Hepatocyte (in vitro differentiated cells): ENCODE data around the gene MTRF1. TPM values are rescaled to one million over a fixed set of nuclear protein-coding genes. Genes with fewer than 3 reads are reported as not detected.
"Not testable (repeated sequence)": the region's sequence is repeated elsewhere in the genome, so short reads cannot be mapped to it uniquely, and the experiment has no call there.

Experiments used
- DNase-seq: peaks from one replicate; pipeline ENCODE4 v3.0.0-alpha.2; 2016; ENCODE audit warnings: low spot score
- H2AFZ ChIP-seq: fragments of 200-600 bp; sonication (generic); 2 replicates; pipeline ENCODE4 v1.6.0; 2016; ENCODE audit warnings: antibody characterized with exemption, mild to moderate bottlenecking
- H3K27ac ChIP-seq: fragments of 200-600 bp; sonication (generic); 2 replicates; pipeline ENCODE4 v1.5.1; 2016; ENCODE audit warnings: mild to moderate bottlenecking
- H3K27me3 ChIP-seq: fragments of 200-600 bp; sonication (generic); 2 replicates; pipeline ENCODE4 v1.6.1; 2016
- H3K36me3 ChIP-seq: fragments of 200-600 bp; sonication (generic); replicated peaks from 2 replicates; pipeline ENCODE4 v1.5.1; 2016; ENCODE audit warnings: low read depth; ENCODE audit not compliant: insufficient read depth
- H3K4me1 ChIP-seq: fragments of 200-600 bp; sonication (generic); 2 replicates; pipeline ENCODE4 v1.5.1; 2016; ENCODE audit warnings: mild to moderate bottlenecking, moderate library complexity; ENCODE audit not compliant: insufficient read depth
- H3K4me2 ChIP-seq: fragments of 200-600 bp; sonication (generic); 2 replicates; pipeline ENCODE4 v1.6.0; 2016
- H3K4me3 ChIP-seq: fragments of 200-600 bp; sonication (generic); 2 replicates; pipeline ENCODE4 v1.5.1; 2016; ENCODE audit warnings: mild to moderate bottlenecking
- H3K79me2 ChIP-seq: fragments of 200-600 bp; sonication (generic); 2 replicates; pipeline ENCODE4 v1.6.0; 2017; ENCODE audit warnings: mild to moderate bottlenecking
- H3K9me2 ChIP-seq: fragments of 200-600 bp; sonication (generic); replicated peaks from 2 replicates; pipeline ENCODE4 v1.6.0; 2017; ENCODE audit warnings: mild to moderate bottlenecking; ENCODE audit not compliant: insufficient read depth
- H3K9me3 ChIP-seq: fragments of 200-600 bp; sonication (generic); 2 replicates; pipeline ENCODE4 v1.5.1; 2016; ENCODE audit warnings: low read depth, mild to moderate bottlenecking
- H4K20me1 ChIP-seq: fragments of 200-600 bp; sonication (generic); 2 replicates; pipeline ENCODE4 v1.6.0; 2016; ENCODE audit warnings: mild to moderate bottlenecking; ENCODE audit not compliant: insufficient read depth, poor library complexity, severe bottlenecking
- EZH2 ChIP-seq: fragments of 200-600 bp; sonication (generic); IDR thresholded peaks from 2 replicates; pipeline ENCODE4 v1.6.1; 2016; ENCODE audit warnings: antibody characterized with exemption, mild to moderate bottlenecking, borderline replicate concordance
- EZH2phosphoT487 ChIP-seq: fragments of 200-600 bp; sonication (generic); IDR thresholded peaks from one replicate; pipeline ENCODE4 v1.6.1; 2018; ENCODE audit warnings: antibody characterized with exemption, mild to moderate bottlenecking, low read depth, moderate library complexity; ENCODE audit not compliant: unreplicated experiment, severe bottlenecking
- WGBS: methylation state at CpG from one replicate; pipeline ENCODE4 v1.1.6; 2016; ENCODE audit warnings: low lambda C conversion rate; ENCODE audit errors: missing lambda C conversion rate; 5-methylcytosine and 5-hydroxymethylcytosine counted together
- polyA plus RNA-seq: library from polyadenylated mRNA; unstranded; fragments of >200 nt; fragmentation: Nextera tagmentation; extraction: Ambion mirVana; gene quantifications from 2 replicates; pipeline ENCODE4 v1.2.1, GENCODE V29; 2016
- total RNA-seq: library from RNA; depleted of rRNA; stranded (reverse); fragments of >200 nt; gene quantifications from 2 replicates; pipeline ENCODE4 v1.2.3, GENCODE V29; 2014
- TF ChIP-seq, protein P1 (sequence below): fragments of 200-600 bp; sonication (generic); IDR thresholded peaks from 2 replicates; pipeline ENCODE4 v1.5.1; 2016; ENCODE audit warnings: antibody characterized with exemption, mild to moderate bottlenecking; ENCODE audit not compliant: poor library complexity

The MTRF1 gene
- total and polyA plus RNA-seq, 2 experiments from 2014 or later: 10.4 to 18.5 TPM

DNA sequence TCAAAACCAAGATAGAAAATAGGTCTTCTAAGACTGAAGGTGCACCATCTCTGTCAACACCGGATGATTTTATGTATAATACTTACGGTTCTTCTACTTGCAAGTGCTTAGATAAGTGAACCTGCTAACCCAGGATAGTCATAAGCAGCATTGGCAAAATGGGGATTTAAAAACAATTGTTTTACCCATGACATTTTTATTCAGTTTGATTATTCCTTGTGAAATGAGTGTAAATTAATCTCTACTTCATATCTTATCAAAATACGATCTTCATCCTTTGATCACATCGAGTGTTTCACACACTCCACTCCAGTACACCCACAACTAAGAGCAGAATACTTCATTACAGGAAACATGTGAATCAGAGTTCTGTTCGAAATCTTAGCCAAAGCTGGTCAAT, 23.0 kb upstream of the MTRF1 start:
- TF ChIP-seq EZH2phosphoT487 (no peak), EZH2 (no peak)
- TF ChIP-seq, protein P1, sequence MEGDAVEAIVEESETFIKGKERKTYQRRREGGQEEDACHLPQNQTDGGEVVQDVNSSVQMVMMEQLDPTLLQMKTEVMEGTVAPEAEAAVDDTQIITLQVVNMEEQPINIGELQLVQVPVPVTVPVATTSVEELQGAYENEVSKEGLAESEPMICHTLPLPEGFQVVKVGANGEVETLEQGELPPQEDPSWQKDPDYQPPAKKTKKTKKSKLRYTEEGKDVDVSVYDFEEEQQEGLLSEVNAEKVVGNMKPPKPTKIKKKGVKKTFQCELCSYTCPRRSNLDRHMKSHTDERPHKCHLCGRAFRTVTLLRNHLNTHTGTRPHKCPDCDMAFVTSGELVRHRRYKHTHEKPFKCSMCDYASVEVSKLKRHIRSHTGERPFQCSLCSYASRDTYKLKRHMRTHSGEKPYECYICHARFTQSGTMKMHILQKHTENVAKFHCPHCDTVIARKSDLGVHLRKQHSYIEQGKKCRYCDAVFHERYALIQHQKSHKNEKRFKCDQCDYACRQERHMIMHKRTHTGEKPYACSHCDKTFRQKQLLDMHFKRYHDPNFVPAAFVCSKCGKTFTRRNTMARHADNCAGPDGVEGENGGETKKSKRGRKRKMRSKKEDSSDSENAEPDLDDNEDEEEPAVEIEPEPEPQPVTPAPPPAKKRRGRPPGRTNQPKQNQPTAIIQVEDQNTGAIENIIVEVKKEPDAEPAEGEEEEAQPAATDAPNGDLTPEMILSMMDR: no peak
- no peak for DNase-seq
- no peaks in the 10 kb centered on the region for H4K20me1 ChIP-seq
- H3K9me2 ChIP-seq: no peaks in the 10 kb centered on the region
- WGBS: 93% methylated on average over 5 of the region's 5 CpGs
- H3K27ac ChIP-seq: no peak overlapping the region
- no peak overlapping the region for H2AFZ ChIP-seq
- no peak overlapping the region for H3K4me2 ChIP-seq
- H3K9me3 ChIP-seq: no peaks in the 10 kb centered on the region
- H3K4me1 ChIP-seq: no peaks in the 10 kb centered on the region
- no peaks in the 10 kb centered on the region for H3K36me3 ChIP-seq
- no peaks in the 10 kb centered on the region for H3K79me2 ChIP-seq
- no peak overlapping the region for H3K4me3 ChIP-seq
- H3K27me3 ChIP-seq: no peaks in the 10 kb centered on the region

DNA sequence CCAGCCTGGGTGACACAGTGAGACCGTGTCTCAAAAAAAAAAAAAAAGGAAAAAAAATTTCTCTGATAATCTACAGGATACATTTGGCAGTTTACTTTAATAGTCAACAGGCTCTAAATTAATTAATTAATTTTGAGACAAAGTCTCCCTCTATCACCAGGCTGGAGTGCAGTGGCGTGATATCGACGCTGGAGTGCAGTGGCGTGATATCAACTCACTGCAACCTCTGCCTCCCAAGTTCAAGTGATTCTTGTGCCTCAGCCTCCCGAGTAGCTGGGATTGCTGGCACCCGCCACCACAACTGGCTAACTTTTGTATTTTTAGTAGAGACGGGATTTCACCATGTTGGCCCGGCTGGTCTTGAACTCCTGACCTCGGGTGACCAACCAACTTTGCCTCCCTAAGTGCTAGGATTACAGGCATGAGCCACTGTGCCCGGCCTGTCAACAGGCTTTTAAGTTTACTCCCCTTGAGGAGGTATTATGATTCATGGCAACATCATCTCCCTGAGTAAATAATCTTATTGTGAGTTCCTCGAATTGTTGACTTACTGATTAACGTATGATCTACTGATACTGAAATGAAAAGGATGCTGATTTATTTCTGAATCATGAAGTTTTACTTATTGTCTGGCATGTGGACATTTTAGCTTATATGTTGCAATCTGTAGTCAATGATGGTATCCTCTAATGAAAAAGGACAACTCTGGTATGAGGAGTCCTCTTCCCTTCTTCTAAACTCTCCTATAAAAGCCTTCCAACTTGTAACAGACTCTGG, 21.3 kb upstream of the MTRF1 start:
- DNase-seq: no peak
- H2AFZ ChIP-seq: no peak overlapping the region

DNA sequence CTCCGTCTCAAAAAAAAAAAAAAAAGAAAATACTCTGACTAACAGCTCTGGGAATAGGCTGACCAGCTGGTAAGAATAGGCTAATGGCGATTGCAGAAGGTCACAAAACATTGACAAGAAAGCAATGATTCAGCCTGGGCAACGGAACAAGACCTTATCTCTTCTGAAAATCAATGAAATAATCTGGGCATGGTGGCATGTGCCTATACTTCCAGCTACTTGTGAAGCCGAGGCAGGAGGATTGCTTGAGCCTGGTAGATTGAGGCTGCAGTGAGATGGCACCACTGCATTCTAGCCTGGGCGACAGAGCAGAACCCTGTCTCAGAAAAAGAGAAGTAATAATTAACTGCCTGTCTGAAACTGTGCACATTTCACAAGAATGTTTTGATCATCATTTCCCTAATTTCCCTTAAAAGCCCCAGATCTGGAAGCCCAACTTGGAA, 18.8 kb upstream of the MTRF1 start:
- WGBS: 94% methylated on average over 5 of the region's 5 CpGs
- H3K4me1 ChIP-seq: no peaks in the 10 kb centered on the region
- no peaks in the 10 kb centered on the region for H3K36me3 ChIP-seq
- TF ChIP-seq EZH2 (no peak), EZH2phosphoT487 (no peak)
- TF ChIP-seq, protein P1: no peak
- H3K27me3 ChIP-seq: no peaks in the 10 kb centered on the region
- H3K27ac ChIP-seq: no peak overlapping the region
- H3K4me2 ChIP-seq: no peak overlapping the region
- no peak overlapping the region for H2AFZ ChIP-seq
- no peaks in the 10 kb centered on the region for H3K9me3 ChIP-seq
- H3K9me2 ChIP-seq: no peaks in the 10 kb centered on the region
- no peak for DNase-seq
- H3K4me3 ChIP-seq: no peak overlapping the region
- H4K20me1 ChIP-seq: no peaks in the 10 kb centered on the region
- no peaks in the 10 kb centered on the region for H3K79me2 ChIP-seq

More for the DNA sequence above, 21.3 kb upstream of the MTRF1 start:
- TF ChIP-seq EZH2phosphoT487 (no peak), EZH2 (no peak)
- TF ChIP-seq, protein P1: no peak
- no peaks in the 10 kb centered on the region for H4K20me1 ChIP-seq
- WGBS: 86% methylated on average over 13 of the region's 13 CpGs
- no peak overlapping the region for H3K4me2 ChIP-seq
- no peaks in the 10 kb centered on the region for H3K27me3 ChIP-seq
- no peak overlapping the region for H3K4me3 ChIP-seq
- no peaks in the 10 kb centered on the region for H3K9me2 ChIP-seq
- H3K4me1 ChIP-seq: no peaks in the 10 kb centered on the region
- no peaks in the 10 kb centered on the region for H3K36me3 ChIP-seq
- no peak overlapping the region for H3K27ac ChIP-seq
- no peaks in the 10 kb centered on the region for H3K79me2 ChIP-seq
- no peaks in the 10 kb centered on the region for H3K9me3 ChIP-seq

DNA sequence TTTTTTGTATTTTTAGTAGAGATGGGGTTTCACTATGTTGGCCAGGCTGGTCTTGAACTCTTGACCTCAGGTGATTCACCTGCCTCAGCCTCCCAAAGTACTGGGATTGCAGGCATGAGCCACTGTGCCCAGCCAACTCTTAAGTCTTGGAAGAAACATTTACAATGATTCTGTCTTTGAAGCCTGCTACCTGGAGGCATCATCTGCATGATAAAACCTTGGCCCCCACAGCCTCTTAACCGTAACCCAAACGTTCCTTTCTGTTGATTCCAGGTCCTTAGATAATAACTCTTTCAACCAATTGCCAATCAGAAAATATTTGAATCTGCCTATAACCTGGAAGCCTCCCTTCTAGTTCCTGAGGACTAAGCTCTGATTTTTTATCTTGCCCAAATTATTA, 15.8 kb upstream of the MTRF1 start:
- not testable (repeated sequence) for H3K4me3 ChIP-seq, H3K9me3 ChIP-seq, H2AFZ ChIP-seq, H3K27ac ChIP-seq, H3K4me2 ChIP-seq, H3K4me1 ChIP-seq, H3K36me3 ChIP-seq, H4K20me1 ChIP-seq, DNase-seq, H3K79me2 ChIP-seq, H3K27me3 ChIP-seq, H3K9me2 ChIP-seq
- 60% methylated on average over 2 of the region's 2 CpGs for WGBS
